GM19025 (cell line): ENCODE results near the gene MTERF1.
"Not testable (repeated sequence)": the region's sequence is repeated elsewhere in the genome, so short reads cannot be mapped to it uniquely, and the experiment has no call there.

Experiments
- ATAC-seq: cut with Tn5 transposase; IDR thresholded peaks from one replicate; pipeline ENCODE4 v1.9.1; 2021; ENCODE audit warnings: mild to moderate bottlenecking, low read depth, moderate library complexity; ENCODE audit not compliant: unreplicated experiment

The MTERF1 gene

DNA sequence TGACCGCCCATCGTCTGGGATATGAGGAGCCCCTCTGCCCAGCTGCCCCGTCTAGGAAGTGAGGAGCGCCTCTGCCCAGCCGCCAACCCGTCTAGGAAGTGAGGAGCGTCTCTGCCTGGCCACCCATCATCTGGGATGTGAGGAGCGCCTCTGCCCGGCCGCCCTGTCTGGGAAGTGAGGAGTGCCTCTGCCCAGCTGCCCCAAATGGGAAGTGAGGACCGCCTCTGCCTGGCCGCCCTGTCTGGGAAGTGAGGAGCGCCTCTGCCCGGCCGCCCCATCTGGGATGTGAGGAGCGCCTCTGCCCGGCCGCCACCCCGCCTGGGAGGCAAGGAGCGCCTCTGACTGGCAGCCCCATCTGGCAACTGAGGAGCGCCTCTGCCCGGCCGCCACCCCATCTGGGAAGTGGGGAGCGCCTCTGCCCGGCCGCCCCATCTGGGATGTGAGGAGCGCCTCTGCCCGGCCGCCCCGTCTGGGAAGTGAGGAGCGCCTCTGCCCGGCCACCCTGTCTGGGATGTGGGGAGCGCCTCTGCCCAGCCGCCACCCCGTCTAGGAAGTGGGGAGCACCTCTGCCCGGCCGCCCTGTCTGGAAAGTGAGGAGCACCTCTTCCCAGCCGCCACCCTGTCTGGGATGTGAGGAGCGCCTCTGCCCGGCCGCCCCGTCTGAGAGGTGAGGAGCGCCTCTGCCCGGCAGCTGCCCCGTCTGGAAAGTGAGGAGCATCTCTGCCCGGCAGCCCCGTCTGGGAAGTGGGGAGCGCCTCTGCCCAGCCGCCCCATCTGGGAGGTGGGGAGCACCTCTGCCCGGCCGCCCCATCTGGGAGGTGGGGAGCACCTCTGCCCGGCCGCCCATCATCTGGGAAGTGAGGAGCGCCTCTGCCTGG lies 7.1 kb upstream of the MTERF1 start:
- not testable (repeated sequence) for ATAC-seq

DNA sequence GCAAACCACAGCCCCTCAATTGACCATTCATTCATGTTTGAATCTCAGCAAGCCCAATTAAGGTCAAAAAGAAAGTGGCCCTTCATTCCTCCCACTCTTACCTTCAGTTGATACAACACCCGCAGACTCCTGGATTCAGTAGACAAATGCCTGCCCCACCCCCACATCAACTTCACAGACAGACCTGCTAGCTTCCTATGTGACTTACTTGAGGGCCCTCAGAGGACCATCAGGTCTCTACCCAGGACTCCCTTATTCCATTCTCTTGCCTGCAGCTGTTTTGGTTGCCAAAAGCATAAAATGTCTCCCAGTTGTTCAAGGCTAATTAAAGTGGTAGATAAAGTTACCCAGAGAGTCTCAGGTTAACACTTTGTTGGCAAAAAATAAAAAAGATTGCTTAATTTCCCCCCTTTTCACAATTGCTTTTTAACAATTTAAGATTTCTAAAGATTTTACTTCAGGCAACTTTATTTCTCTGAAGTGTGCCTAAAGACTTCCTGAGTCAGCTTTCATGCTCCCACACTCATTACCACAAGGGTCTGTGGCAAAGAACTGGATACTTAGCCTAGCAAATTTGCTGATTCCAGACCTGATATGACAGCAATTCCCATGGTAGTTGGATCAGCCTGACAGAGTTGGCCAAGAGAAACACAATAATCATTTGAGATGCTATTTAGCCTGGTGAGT lies 3.3 kb upstream of the MTERF1 start:
- ATAC-seq, result no peak

DNA sequence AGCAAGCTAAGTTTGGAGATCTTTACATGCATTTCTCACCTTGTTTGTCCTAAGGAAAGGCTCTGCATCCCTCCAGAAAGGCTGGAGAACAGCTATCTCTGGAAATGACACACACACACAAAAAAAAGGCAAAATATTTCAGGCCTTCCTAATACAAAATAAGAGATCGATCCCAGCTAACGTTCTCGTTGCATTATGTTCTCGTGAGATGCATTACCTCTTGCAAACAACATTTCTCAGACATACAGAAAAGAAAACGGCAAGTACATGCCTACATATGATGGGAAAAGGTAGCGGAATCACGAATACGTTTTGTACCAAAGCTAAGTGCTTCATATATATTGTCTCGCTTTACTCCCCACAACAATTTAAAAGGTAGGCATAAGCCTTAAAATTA lies 488 bp downstream of the MTERF1 start:
- no peak for ATAC-seq

DNA sequence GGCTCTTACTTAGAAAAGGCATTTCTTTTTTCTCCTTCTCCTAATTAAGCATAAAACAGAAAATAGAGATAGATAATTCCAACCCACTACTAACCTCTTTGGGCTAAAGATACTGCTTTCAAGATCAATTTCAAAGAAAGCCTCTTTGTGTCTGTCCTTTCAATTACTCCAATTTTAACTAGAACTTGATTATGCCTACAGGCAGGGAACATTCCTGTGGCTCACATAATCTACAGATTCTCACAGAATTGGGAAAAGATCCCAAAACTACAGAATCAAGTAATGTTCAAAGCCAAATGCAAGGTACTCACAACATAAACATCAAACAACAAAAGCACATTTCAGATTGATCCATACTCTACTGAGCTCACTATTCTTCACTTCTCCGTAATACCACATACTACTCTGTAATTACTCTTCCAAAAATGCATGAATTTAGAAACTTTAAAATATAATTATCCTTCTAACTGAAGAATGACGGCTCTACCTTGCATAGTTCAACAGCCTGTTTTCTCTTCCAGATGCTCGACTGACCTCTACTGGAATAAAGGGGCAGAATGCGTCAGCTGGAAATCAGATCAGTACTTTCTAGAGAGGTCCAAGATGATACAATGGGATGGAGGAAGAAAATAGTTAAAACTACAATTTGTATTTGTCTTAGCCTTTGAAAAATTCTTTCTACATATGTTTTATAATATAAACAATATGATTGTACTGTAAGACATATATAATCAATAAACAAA lies 3.9 kb downstream of the MTERF1 start:
- no peak for ATAC-seq

DNA sequence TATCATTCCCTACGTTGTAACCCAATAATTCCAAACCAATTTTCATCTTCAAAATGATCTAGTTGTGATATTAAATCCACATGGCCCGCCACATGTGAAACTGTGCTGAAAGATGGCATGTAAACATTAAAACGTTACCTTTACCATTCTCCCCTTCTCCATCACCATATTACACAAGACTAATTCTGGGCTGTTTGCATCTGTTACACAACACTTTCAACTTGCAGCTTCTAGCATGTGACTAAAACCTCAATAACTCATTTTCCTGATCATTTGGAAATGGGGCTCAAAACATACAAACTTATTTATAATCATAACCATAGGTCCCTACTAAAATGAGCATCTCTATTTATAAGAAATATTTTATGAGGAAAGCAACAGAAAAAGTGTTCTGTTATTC lies 4.7 kb downstream of the MTERF1 start:
- no peak for ATAC-seq

DNA sequence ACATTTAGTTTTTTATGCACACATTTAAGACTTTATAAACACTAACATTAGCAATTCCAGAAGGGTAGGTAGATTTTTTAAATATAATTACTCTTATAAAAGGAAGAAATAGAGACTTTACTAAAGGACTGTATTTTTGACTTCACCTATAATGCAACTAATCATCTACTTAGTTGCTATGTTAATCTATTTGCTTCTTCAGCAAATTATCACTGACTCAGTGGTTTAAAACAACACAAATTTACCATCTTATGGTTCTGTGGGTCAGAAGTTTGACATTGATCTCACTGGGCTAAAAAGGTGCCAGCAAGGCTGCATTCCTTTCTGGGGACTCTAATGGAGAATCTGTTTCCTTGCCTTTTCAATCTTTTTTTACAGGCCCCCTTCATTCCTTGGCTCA lies 7.6 kb downstream of the MTERF1 start:
- ATAC-seq, result no peak

DNA sequence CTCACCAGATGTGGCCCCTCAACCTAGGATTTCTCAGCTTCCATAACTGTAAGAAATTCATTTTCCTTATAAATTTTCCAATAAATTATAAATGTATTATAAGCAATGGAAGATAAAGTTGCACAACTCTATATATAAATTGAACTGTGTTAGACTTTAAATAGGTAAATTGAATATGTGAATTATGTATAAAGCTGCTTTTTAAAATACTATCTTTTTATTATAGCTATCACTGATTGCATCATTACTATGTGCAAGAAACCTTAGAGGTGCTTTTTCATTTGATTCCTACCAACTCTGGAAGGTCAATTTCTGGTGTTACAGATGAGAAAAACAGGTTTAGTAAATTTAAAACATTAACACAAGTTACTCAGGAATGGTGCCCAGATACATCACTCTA lies 8.4 kb downstream of the MTERF1 start:
- ATAC-seq, result no peak

DNA sequence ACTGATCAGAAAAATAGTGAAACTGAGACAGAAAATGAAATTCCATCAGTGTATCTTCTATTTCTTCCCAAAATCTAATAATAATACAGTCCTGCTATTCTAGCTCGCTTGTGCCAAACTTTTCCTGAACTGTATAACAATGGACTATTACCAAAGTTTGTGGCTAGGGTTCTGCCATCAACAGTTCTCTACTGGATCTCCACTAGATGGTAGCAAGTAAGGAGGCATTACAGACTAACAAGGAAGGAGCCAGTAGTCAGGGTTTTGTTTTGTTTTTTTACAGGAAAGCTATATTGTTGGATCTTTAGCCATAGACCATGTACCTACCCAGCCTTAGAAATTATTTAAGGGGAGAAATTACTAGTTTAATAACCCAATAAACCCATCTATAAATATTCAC lies 10.8 kb downstream of the MTERF1 start:
- no peak for ATAC-seq

DNA sequence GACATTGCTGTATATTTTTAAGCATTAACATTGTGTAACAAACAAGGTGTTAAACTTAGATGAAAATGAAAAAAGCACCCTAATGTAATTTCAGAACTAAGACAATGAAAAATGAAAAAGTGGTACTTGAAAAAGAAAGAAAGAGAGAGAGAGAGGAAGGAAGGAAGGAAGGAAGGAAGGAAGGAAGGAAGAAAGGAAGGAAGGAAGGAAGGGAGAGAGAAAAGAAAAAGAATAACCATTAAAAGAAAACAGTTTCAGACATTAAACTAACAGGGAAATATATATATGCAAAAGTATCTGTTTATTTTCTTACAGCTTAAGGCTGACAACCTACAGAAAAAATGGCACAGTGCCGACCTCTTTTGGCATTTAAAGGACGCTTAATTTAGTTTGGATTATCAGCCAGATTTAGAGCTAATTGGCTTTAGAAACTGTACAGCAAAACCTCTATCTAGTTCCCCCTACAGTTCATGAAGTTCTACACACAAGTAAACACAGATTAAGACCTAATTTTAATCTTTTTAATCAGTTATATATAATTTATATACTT lies 13.8 kb downstream of the MTERF1 start:
- no peak for ATAC-seq

DNA sequence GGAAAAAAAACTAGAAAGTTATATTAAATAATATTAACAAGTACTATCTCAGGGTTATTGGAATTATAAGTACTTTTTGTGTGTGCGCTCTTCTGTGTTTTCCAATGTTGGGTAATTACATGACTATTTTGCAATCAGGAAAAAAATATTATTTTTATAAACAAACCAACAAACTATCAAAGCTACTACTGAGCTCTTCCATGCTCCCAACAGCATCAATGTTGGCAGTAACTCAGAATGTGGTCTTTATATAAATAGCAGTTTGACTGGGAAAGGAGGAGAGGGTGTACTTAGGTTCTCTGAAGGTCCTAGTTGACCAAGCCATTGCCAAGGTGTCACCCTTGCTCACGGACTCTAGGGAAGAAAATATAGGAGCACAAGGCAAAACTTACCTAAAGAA lies 15.0 kb downstream of the MTERF1 start:
- no peak for ATAC-seq

DNA sequence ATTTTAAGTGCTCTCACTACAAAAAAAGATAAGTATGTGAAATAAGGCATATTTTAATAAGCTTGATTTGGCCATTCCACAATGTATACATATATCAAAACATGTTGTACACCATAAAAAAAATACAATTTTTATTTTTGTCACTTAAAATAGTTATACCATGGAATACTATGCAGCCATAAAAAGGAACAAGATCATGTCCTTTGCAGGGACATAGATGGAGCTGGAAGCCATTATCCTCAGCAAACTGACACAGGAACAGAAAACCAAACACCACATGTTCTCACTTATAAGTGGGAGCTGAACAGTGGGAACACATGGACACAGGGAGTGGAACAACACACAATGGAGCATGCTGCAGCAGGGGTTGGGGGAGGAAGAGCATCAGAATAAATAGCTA lies 15.9 kb downstream of the MTERF1 start:
- ATAC-seq, result not testable (repeated sequence)

DNA sequence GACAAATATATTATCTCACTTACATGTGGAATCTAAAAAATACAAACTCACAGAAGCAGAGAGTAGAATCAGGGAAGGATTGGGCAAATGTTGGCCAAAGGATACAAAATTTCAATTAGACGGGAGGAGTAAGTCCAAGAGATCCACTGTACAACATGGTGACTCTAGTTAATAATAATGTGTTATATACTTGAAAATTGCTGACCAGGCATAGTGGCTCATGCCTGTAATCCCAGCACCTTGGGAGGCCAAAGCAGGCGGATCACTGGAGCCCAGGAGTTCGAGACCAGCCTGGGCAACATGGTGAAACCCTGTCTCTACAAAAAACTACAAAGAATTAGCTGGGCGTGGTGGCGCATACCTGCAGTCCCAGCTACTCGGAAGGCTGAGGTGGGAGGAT lies 16.4 kb downstream of the MTERF1 start:
- ATAC-seq, result no peak

DNA sequence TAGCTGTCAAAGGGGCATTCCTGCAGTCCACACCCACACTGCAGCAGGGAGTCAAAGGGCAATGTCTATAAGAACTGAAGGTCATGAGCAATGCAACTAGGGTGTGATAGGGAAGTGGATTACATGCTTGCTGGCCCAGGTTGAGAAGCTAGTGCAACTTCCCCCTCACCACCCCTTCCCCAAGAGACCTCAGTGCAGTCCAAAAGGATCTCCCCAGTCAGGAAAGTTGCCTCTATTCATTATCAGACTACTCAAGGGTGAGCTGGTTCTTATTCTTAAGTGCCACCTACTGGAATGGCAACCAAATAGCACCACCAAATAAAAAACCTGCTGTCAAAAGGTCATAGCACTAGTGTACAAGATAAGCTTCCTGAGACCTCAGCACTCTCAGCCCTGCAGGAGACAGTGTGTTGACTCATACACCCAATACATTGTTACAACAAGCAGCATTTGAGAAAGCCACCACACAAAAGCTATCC lies 28.2 kb downstream of the MTERF1 start:
- ATAC-seq, result no peak

DNA sequence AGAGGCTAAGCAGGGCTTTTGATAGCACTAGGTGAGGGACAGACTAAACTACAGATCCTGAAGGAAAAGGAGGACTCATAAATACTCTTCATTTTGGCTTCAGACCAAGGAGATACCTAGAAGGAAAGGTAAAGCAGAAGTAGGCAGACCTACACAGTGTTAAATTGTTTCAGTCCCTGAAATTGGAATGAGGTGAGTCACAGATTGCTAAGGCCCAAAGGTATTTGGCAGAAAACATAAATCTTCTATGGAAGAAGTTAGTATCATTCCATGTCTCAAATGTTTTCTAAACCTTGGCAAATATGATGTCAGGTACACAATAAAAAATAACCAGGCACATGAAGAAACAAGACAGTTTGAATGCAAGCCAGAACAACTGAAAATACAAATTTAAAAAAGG lies 30.0 kb downstream of the MTERF1 start:
- no peak for ATAC-seq

DNA sequence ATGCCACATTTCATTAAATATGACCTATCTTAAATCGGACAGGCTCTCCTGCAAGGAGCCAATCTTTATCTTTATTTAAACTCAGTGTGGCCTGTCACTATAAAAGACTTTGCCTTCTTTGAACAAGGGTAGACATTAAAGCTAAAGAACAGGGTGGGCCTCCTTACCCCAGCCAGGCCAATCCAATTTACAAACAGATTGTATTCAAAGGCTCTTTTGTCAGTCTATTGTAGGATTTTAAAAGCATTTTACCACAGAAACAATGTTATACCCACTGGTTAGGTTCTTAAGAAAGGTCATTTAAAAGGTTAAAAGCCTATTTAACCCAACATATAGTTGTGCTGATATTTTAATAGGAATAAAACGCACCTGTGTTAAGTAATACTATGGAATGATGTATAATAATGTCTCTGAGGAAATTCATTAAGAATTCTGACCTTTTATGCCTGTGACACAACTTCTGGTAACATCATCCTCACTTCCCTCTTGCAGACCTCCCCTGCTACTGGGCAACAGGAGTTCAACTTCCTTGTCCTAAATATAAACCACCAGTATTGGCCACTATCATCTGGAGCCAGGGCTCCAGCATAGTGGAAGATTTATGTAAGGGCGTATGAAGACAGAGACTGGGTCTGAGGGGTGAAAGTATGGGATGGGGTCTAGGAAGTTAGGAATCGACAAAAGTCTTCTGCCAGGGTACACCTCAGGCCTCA lies 32.5 kb downstream of the MTERF1 start:
- ATAC-seq, result no peak

DNA sequence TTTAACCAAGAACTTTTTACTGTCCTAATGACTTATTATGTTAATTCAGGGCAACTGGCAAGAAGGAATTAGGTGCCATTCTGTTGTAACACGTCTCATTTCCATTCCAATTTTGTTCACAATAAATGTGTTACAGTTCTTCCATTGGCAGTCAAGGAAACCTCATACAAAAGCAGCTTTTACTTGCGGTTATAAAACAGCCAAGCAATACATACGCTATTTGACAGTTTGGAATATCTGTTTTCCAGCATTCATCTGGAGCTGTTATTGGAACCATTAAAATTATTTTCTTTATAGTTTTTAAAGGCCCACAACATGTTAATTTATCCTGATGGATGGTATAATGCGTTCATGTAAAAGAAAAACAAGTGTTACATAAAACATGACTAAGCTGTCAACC lies 33.3 kb downstream of the MTERF1 start:
- ATAC-seq, result no peak

DNA sequence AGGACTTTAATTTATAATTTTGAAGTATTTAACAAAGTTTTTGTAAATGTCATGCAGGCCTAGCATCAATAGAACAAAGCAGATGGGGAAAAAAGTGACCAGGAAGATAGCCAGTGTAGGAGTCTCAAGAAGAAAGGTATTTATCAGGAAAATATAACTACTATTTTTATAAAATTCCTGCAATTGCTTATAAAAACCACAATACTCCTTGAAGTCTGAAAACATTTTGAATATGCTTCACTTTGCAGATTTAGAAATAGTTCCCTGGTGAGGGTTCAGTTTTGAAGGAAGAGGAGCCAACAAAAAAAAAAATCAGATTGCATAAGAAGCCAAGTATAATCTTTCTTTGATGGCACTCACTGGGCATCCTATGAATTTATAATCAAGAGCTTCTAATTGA lies 34.1 kb downstream of the MTERF1 start:
- ATAC-seq, result no peak

DNA sequence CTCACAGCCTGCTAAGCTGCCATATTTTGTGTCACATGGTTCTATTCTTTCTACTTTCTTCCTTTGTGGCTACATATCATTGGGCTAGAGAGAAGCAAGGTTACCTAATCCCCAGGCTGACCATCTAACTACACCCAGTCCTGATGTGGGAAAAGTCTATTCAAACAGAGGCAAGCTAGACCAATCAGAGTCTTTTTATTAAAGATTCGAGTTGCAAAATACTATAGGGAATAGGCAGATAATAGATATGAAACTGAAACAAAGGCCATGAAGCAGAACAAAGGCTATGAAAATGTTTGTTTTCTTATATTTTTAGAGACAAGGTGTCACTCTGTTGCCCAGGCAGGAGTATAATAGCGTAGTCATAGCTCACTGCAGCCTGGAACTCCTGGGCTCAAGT lies 36.7 kb downstream of the MTERF1 start:
- peak; percentile 66 for ATAC-seq

DNA sequence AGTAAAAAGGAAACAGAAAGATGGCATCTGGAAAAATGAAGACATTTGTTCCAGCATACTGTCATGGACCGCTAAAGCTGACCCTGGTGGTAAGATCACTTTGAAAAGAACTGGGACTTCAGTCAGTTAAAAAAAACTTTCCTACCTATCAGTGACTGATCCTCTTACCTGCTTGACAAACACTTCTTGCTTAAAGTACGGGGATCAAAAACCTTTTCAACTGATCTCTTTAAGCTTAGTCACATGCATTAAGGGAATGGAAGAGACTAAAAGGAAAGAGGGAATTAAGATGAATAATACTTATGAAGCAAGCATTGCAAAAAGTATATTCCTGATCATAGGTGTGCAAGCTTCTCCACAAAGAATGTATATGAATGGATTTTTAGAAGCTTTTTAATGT lies 42.1 kb downstream of the MTERF1 start:
- no peak for ATAC-seq

DNA sequence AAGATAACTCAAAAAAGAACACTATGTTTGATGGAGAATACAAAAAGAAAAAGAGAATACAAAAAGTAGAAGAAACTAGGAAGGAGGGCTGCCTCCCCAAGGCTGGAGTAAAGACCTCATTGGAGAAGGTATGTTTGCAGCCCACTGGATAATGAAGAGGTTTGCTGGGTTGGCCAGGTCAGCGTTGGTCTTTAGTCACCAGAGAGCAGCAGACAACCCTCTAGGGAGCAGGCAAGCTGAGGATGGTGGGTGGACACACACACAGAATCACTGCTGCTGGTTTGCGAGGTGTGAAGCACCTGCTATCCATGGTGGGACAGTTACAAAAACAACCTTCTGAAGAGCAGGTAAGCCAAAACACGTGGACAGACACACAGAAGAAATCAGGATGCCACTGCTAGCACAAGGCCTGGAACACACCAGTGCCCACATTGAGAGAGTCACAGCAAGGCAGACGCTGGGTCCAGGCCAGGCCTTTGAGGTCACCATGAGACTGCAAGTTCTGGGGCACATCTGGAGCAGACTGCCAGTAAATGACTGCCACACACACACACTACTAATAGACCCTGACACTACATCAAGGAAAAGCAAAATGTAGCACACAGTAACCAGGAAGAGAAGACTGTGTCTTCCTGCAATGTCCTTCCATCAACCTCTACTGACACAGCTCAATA lies 43.0 kb downstream of the MTERF1 start:
- no peak for ATAC-seq
